Naive thymus-derived CD4-positive, alpha-beta T cell (primary cell): Measurements from ENCODE around the gene NTM. TPM values are rescaled to one million over a fixed set of nuclear protein-coding genes. Genes with fewer than 3 reads are reported as not detected.

Experiments used
- ATAC-seq: fragments of 150-1000 bp; cut with Tn5 transposase; 2 replicates; pipeline ENCODE4 v1.10.0; 2021; ENCODE audit warnings: mild to moderate bottlenecking, moderate library complexity
- CTCF ChIA-PET: fragments of 350-600 bp; sonication (Branson Sonifier 250); formaldehyde crosslinking; loops from one replicate; lab custom pipeline; 2021; ENCODE audit warnings: antibody characterized with exemption; lab: Charles Lee
- POLR2A ChIA-PET: fragments of 350-600 bp; sonication (Branson Sonifier 250); formaldehyde crosslinking; loops from one replicate; lab custom pipeline; 2021; ENCODE audit warnings: antibody characterized with exemption, inconsistent platforms; lab: Charles Lee
- DNase-seq, 9 donors: peaks; one replicate each; pipeline versions ENCODE4 v3.0.0 to v3.0.0-alpha.2; 2020 to 2022; ENCODE audit warnings: mixed read lengths in 1 of 9
- H3K27ac ChIP-seq: one replicate; pipeline ENCODE4 v1.7.0; 2013; ENCODE audit warnings: mild to moderate bottlenecking, low read depth, low read length, moderate library complexity
- H3K27me3 ChIP-seq, 2 donors: one replicate each; pipeline ENCODE4 v1.7.0; 2013; ENCODE audit warnings: low read length in 2 of 2, mild to moderate bottlenecking in 2 of 2, moderate library complexity in 2 of 2; ENCODE audit not compliant: control insufficient read depth in 2 of 2, insufficient read depth in 2 of 2
- H3K36me3 ChIP-seq, 3 experiments: 1 replicate in 2 of 3; 2 replicates in 1 of 3; pipeline ENCODE4 v1.7.0; 2013; ENCODE audit warnings: low read length in 3 of 3, mild to moderate bottlenecking in 3 of 3, moderate library complexity in 1 of 3; ENCODE audit not compliant: insufficient read depth in 3 of 3, control insufficient read depth in 2 of 3
- H3K4me1 ChIP-seq, 2 donors: one replicate each; pipeline ENCODE4 v1.7.0; 2013; ENCODE audit warnings: low read length in 2 of 2, mild to moderate bottlenecking in 2 of 2, moderate library complexity in 1 of 2; ENCODE audit not compliant: control insufficient read depth in 2 of 2, insufficient read depth in 2 of 2
- H3K4me3 ChIP-seq: 2 replicates; pipeline ENCODE4 v1.7.0; 2013; ENCODE audit warnings: mild to moderate bottlenecking, low read length
- H3K9me3 ChIP-seq, 3 experiments: 1 replicate in 2 of 3; 2 replicates in 1 of 3; pipeline ENCODE4 v1.7.0; 2013; ENCODE audit warnings: low read length in 3 of 3; ENCODE audit not compliant: control insufficient read depth in 2 of 3
- H3K27ac Mint-ChIP-seq, 9 donors: one replicate each; pipeline ENCODE4 v1.8.0; 2020 to 2022; ENCODE audit warnings: mixed read lengths in 9 of 9, mild to moderate bottlenecking in 8 of 9, moderate library complexity in 5 of 9, inconsistent platforms in 2 of 9
- H3K27me3 Mint-ChIP-seq, 5 donors: one replicate each; pipeline ENCODE4 v1.8.0; 2021 to 2022; ENCODE audit warnings: mixed read lengths in 5 of 5, mild to moderate bottlenecking in 1 of 5
- H3K36me3 Mint-ChIP-seq, 5 donors: one replicate each; pipeline ENCODE4 v1.8.0; 2020 to 2022; ENCODE audit warnings: mixed read lengths in 5 of 5, mild to moderate bottlenecking in 3 of 5, inconsistent platforms in 1 of 5
- H3K4me1 Mint-ChIP-seq, 7 donors: one replicate each; pipeline ENCODE4 v1.8.0; 2020 to 2022; ENCODE audit warnings: mixed read lengths in 7 of 7, mild to moderate bottlenecking in 3 of 7, inconsistent platforms in 1 of 7
- H3K4me3 Mint-ChIP-seq, 10 donors: one replicate each; pipeline ENCODE4 v1.8.0; 2020 to 2022; ENCODE audit warnings: mild to moderate bottlenecking in 10 of 10, mixed read lengths in 10 of 10, moderate library complexity in 6 of 10, inconsistent platforms in 2 of 10
- H3K9me3 Mint-ChIP-seq, 11 donors: one replicate each; pipeline ENCODE4 v1.8.0; 2020 to 2022; ENCODE audit warnings: mixed read lengths in 11 of 11, mild to moderate bottlenecking in 4 of 11, inconsistent platforms in 1 of 11, moderate library complexity in 1 of 11
- intact Hi-C, 2 donors: fragments of 100-400 bp; cut with micrococcal nuclease; formaldehyde crosslinking; loops; one replicate each; pipeline ENCODE4 v1.15.1; 2023
- polyA plus RNA-seq, 2 donors: library from polyadenylated mRNA; unstranded; fragments of 300-500 nt; fragmentation: Illumina TruSeq; gene quantifications; one replicate each; pipeline ENCODE4 v1.2.3, GENCODE V29; 2021
- total RNA-seq, 6 experiments: library from RNA in 5 of 6; stranded (reverse) in 5 of 6; gene quantifications; 1 replicate in 5 of 6; 2 replicates in 1 of 6; pipeline ENCODE4 v1.2.3 and lab custom pipeline; 2021 to 2026

NTM gene
- total and polyA plus RNA-seq, 7 experiments from 2014 or later = not detected

- H3K27ac Mint-ChIP-seq = no peak overlapping the region
- no peak for ATAC-seq
Observed at GRCh38 chr11:132187386-132187785, 817.0 kb downstream of the NTM start.

DNA sequence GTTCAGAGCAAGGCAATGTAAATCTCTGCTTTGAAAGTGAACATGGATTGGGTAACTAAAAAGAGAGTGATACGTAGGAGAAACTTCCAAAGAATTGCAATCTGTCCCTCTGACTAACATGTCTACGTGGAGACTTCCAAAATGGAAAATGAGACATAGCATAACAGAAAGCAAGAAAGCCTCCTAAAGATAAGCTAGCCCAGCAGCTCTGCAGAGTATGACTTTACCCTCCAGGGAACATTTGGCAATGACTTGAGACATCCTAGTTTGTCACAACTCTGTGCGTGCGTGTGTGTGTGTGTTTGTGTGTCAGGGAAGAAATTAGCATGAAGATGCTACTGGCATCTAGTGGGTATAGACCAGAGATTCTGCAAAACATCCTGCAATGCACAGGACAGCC lies 817.4 kb downstream of the NTM start:
- Mint-ChIP-seq H3K27ac (no peak overlapping the region), H3K36me3 (peaks cover 0 to 7% (median 0%) of the 10 kb centered on the region in 5 donors), H3K4me1 (no peaks in the 10 kb centered on the region), H3K9me3 (peaks cover 0 to 23% (median 2%) of the 10 kb centered on the region in 11 donors), H3K27me3 (peaks cover 0 to 19% (median 0%) of the 10 kb centered on the region in 5 donors), H3K4me3 (no peak overlapping the region)
- H3K27me3 ChIP-seq = no peaks in the 10 kb centered on the region
- CTCF ChIA-PET = no interaction called here
- H3K9me3 ChIP-seq = no peaks in the 10 kb centered on the region
- intact Hi-C loops = loop anchor here in 1 of 2 donors (10.0 kb wide), 1 partner anchor 57 kb away; no protein-coding TSS in a partner anchor
- no peaks in the 10 kb centered on the region for H3K36me3 ChIP-seq
- no peak overlapping the region for H3K4me3 ChIP-seq
- H3K27ac ChIP-seq = no peak overlapping the region
- ATAC-seq (no peak), DNase-seq (no peak)
- POLR2A ChIA-PET = no interaction called here
- no peaks in the 10 kb centered on the region for H3K4me1 ChIP-seq

More at GRCh38 chr11:132187386-132187785, 817.0 kb downstream of the NTM start:
- CTCF ChIA-PET = no interaction called here
- peaks cover 0 to 19% (median 0%) of the 10 kb centered on the region in 5 donors for H3K27me3 Mint-ChIP-seq
- no peak overlapping the region for H3K27ac ChIP-seq
- H3K36me3 ChIP-seq = no peaks in the 10 kb centered on the region
- H3K36me3 Mint-ChIP-seq = peaks cover 0 to 7% (median 0%) of the 10 kb centered on the region in 5 donors
- no peaks in the 10 kb centered on the region for H3K4me1 Mint-ChIP-seq
- no peaks in the 10 kb centered on the region for H3K9me3 ChIP-seq
- H3K9me3 Mint-ChIP-seq = peaks cover 0 to 19% (median 2%) of the 10 kb centered on the region in 11 donors
- POLR2A ChIA-PET = no interaction called here
- no peaks in the 10 kb centered on the region for H3K4me1 ChIP-seq
- no peak overlapping the region for H3K4me3 ChIP-seq
- intact Hi-C loops = loop anchor here in 1 of 2 donors (10.0 kb wide), 1 partner anchor 57 kb away; no protein-coding TSS in a partner anchor
- no peak overlapping the region for H3K4me3 Mint-ChIP-seq
- no peak for DNase-seq
- no peaks in the 10 kb centered on the region for H3K27me3 ChIP-seq

DNA sequence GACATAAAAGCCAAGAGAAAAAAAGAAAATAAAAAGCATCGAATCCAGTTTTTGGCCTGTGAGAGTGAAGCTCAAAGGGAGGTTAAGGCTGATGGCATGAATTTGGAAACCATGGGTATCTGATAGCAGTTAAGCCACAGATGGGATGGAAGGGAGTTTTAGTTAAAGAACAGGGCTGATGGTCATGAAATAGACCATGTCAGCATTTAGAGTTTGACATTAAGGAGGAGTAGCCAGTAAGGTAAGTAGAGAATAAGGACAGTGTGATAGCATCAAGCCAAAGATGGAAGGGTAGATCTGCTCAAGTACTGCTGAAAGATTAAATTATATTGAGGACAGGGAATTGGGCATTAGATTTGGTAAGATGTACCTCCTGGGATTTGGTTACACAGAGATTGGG lies 826.5 kb downstream of the NTM start:
- Histone ChIP-seq H3K9me3 (no peaks in the 10 kb centered on the region), H3K36me3 (no peaks in the 10 kb centered on the region), H3K27me3 (no peaks in the 10 kb centered on the region), H3K4me1 (no peaks in the 10 kb centered on the region), H3K4me3 (no peak overlapping the region), H3K27ac (no peak overlapping the region)
- Mint-ChIP-seq H3K27me3 (no peaks in the 10 kb centered on the region), H3K36me3 (no peaks in the 10 kb centered on the region), H3K4me1 (no peaks in the 10 kb centered on the region), H3K27ac (no peak overlapping the region), H3K4me3 (no peak overlapping the region), H3K9me3 (peaks cover 0 to 31% (median 8%) of the 10 kb centered on the region in 11 donors)
- intact Hi-C loops = no loop called here
- POLR2A ChIA-PET = no interaction called here
- CTCF ChIA-PET = no interaction called here
- DNase-seq (no peak), ATAC-seq (no peak)

GRCh38 chr11:132200353-132200936 lies 830.0 kb downstream of the NTM start:
- no peak for DNase-seq
- no peaks in the 10 kb centered on the region for H3K27me3 Mint-ChIP-seq
- CTCF ChIA-PET = no interaction called here
- Histone ChIP-seq H3K4me3 (no peak overlapping the region), H3K36me3 (no peaks in the 10 kb centered on the region), H3K27me3 (no peaks in the 10 kb centered on the region), H3K4me1 (no peaks in the 10 kb centered on the region), H3K27ac (no peak overlapping the region), H3K9me3 (no peaks in the 10 kb centered on the region)
- H3K4me1 Mint-ChIP-seq = no peaks in the 10 kb centered on the region
- no peak overlapping the region for H3K27ac Mint-ChIP-seq
- no peak overlapping the region for H3K4me3 Mint-ChIP-seq
- peaks cover 0 to 22% (median 6%) of the 10 kb centered on the region in 11 donors for H3K9me3 Mint-ChIP-seq
- intact Hi-C loops = no loop called here
- H3K36me3 Mint-ChIP-seq = no peaks in the 10 kb centered on the region
- POLR2A ChIA-PET = no interaction called here
- ATAC-seq = no peak

DNA sequence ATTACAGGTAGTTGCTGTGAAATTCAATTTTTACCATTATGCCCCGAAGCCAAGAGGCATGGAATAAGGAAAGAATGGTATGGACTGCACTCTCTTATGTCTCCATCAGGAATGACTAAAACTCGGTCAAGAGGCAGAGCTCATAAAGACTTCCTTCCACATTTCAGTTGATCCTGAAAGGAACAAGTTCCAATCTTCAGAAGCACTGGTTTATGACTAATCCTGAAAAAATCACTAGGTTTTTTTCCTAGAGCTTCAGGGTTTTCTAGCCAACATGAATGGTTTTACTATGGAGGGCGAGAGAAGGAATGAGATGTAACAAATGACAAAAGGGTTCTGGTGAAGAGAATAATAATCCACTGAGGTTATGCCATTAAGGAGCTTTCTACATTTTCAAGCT lies 832.2 kb downstream of the NTM start:
- H3K4me3 Mint-ChIP-seq = no peak overlapping the region
- CTCF ChIA-PET = no interaction called here

GRCh38 chr11:132205006-132205405 lies 834.6 kb downstream of the NTM start:
- no peaks in the 10 kb centered on the region for H3K36me3 Mint-ChIP-seq
- H3K4me3 Mint-ChIP-seq = no peak overlapping the region
- H3K9me3 ChIP-seq = no peaks in the 10 kb centered on the region
- H3K27me3 ChIP-seq = no peaks in the 10 kb centered on the region
- intact Hi-C loops = no loop called here
- H3K27ac ChIP-seq = no peak overlapping the region
- no peak overlapping the region for H3K4me3 ChIP-seq
- ATAC-seq (no peak), DNase-seq (no peak)
- H3K4me1 ChIP-seq = no peaks in the 10 kb centered on the region
- H3K9me3 Mint-ChIP-seq = peaks cover 0 to 12% (median 4%) of the 10 kb centered on the region in 11 donors
- POLR2A ChIA-PET = no interaction called here
- no peaks in the 10 kb centered on the region for H3K27me3 Mint-ChIP-seq
- CTCF ChIA-PET = no interaction called here
- no peaks in the 10 kb centered on the region for H3K4me1 Mint-ChIP-seq
- H3K36me3 ChIP-seq = no peaks in the 10 kb centered on the region
- H3K27ac Mint-ChIP-seq = no peak overlapping the region

More for the DNA sequence above, 832.2 kb downstream of the NTM start:
- POLR2A ChIA-PET = no interaction called here
- Histone ChIP-seq H3K9me3 (no peaks in the 10 kb centered on the region), H3K4me3 (no peak overlapping the region), H3K4me1 (no peaks in the 10 kb centered on the region), H3K36me3 (no peaks in the 10 kb centered on the region), H3K27ac (no peak overlapping the region), H3K27me3 (no peaks in the 10 kb centered on the region)
- intact Hi-C loops = no loop called here
- H3K9me3 Mint-ChIP-seq = peaks cover 0 to 13% (median 4%) of the 10 kb centered on the region in 11 donors
- no peaks in the 10 kb centered on the region for H3K36me3 Mint-ChIP-seq
- ATAC-seq (no peak), DNase-seq (no peak)
- no peak overlapping the region for H3K27ac Mint-ChIP-seq
- H3K4me1 Mint-ChIP-seq = no peaks in the 10 kb centered on the region
- H3K27me3 Mint-ChIP-seq = no peaks in the 10 kb centered on the region

DNA sequence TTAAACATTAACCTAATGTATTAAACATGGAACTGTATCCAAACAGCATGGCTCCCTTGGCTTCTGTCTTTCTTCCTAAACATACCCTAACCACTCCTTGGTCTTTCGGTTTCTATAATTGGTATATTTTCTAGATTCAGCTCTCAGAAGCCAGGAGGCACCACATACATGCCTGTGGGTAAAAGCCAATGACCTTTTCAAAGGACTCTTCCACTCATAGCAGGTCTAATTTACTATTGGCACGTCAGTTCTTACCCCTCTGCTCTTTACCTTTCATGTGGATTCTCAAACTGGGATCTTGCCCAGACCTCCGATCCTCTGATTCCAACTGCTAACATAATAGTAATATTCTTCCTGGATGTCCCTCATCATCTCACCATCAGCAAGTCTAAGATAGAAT lies 835.1 kb downstream of the NTM start:
- CTCF ChIA-PET = no interaction called here
- peaks cover 0 to 12% (median 4%) of the 10 kb centered on the region in 11 donors for H3K9me3 Mint-ChIP-seq
- POLR2A ChIA-PET = no interaction called here

More for the DNA sequence above, 835.1 kb downstream of the NTM start:
- Mint-ChIP-seq H3K27ac (no peak overlapping the region), H3K4me3 (no peak overlapping the region), H3K27me3 (no peaks in the 10 kb centered on the region), H3K36me3 (no peaks in the 10 kb centered on the region), H3K4me1 (no peaks in the 10 kb centered on the region)
- H3K9me3 ChIP-seq = no peaks in the 10 kb centered on the region
- DNase-seq (no peak), ATAC-seq (no peak)
- H3K36me3 ChIP-seq = no peaks in the 10 kb centered on the region
- no peaks in the 10 kb centered on the region for H3K4me1 ChIP-seq
- intact Hi-C loops = no loop called here
- H3K27ac ChIP-seq = no peak overlapping the region
- H3K4me3 ChIP-seq = no peak overlapping the region
- H3K27me3 ChIP-seq = no peaks in the 10 kb centered on the region
